HL-60 (cell line): Measurements from ENCODE around the gene HPCAL1.
A peak's percentile ranks its signal among the peaks of the same experiment; 100 is the strongest.

ENCODE experiments used
- DNase-seq, 2 experiments: peaks; one replicate each; pipeline ENCODE4 v3.0.0-alpha.2; 2010 to 2020; ENCODE audit warnings: low read depth in 1 of 2, low spot score in 1 of 2
- H3K27ac ChIP-seq: fragments of 250-450 bp; sonication (Bioruptor Pico); replicated peaks from 2 replicates; pipeline ENCODE4 v1.5.1; 2020; ENCODE audit warnings: mild to moderate bottlenecking, moderate library complexity
- H3K27me3 ChIP-seq: fragments of 250-450 bp; sonication (Bioruptor Pico); 2 replicates; pipeline ENCODE4 v1.5.1; 2021; ENCODE audit warnings: mild to moderate bottlenecking, moderate library complexity; ENCODE audit not compliant: insufficient read depth, poor library complexity, severe bottlenecking
- H3K4me3 ChIP-seq: replicated peaks from 2 replicates; pipeline ENCODE4 v1.5.1; 2011; ENCODE audit warnings: mild to moderate bottlenecking, control low read depth, low read length; ENCODE audit not compliant: insufficient read depth
- CTCF ChIP-seq: IDR thresholded peaks from one replicate; pipeline ENCODE4 v1.5.1; 2011; ENCODE audit warnings: low read length, control low read depth, inconsistent platforms; ENCODE audit not compliant: insufficient read depth
- GABPA ChIP-seq: IDR thresholded peaks from 2 replicates; pipeline ENCODE4 v1.6.1; 2012; ENCODE audit warnings: low read depth
- POLR2AphosphoS5 ChIP-seq: IDR thresholded peaks from 2 replicates; pipeline ENCODE4 v1.6.1; 2012; ENCODE audit warnings: low read depth
- REST ChIP-seq: IDR thresholded peaks from 2 replicates; pipeline ENCODE4 v1.6.1; 2012; ENCODE audit warnings: low read depth; ENCODE audit not compliant: insufficient replicate concordance
- SPI1 ChIP-seq: IDR thresholded peaks from 2 replicates; pipeline ENCODE4 v1.6.1; 2012; ENCODE audit warnings: low read depth, mild to moderate bottlenecking, borderline replicate concordance

HPCAL1 gene

DNA sequence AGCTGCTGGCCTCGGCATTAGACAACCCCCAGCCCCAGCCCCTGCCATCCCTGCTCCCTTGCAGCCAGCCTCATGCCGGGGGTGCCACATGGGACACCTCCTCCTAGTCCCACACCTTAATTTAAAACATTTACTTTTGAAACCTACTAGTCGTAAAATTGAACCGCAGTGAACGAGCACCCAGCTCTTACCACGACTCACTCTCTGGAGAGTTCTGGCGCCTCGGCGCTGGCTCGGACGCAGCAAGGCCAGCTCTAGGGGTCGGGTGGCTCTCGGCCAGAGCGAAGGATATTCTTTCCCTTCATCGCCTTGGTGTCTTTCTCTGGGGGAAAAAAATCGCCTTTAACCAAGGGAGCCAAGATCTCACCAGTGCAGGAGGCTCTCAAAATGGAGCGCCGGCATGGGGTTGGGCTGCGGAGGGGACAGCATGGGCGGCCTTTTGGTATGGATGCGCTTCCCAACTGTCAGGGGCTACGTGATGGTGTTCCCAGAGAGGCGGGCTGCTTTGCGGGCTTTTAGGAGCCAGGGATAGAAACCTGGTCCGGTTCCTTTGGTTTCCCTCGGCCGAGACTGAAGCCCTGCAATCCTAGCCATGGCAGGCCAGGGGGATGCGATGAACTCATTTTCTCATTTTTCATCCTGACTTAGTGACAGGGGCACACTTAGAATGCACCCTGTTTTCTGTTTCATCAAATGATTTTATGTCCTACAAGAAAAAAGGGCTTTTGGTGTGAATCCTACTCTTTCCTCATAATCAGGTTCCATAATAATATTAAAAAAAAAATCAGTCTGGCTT lies 2.0 kb downstream of the HPCAL1 start:
- no peak for DNase-seq
- no peaks in the 10 kb centered on the region for H3K27me3 ChIP-seq
- TF ChIP-seq POLR2AphosphoS5: no peak
- no peak for TF ChIP-seq CTCF
- no peak for TF ChIP-seq GABPA
- TF ChIP-seq SPI1: no peak
- no peak for TF ChIP-seq REST
- no peak overlapping the region for H3K27ac ChIP-seq
- H3K4me3 ChIP-seq: peak overlapping the region; percentile 91

DNA sequence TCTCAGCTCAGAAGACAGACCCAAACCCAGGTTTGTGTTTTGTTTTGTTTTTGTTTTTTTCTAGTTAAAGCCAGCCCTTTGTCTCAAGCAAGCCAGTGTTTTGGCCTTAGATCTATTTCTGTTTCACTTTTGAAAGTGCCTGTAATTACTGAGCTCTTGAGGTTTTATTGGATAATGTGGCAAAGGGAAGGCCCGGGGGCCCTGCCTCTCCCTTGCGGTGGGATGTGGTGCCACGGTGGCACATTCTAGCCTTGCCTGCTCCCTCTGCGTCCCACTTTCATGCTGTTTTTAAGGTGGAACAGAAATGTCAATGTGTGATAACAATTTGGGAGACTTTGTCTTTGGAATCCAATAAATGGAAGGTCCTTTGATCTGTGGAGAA lies 2.5 kb downstream of the HPCAL1 start:
- no peak for TF ChIP-seq CTCF
- DNase-seq: no peak
- Histone ChIP-seq H3K27me3 (no peaks in the 10 kb centered on the region), H3K27ac (no peak overlapping the region), H3K4me3 (no peak overlapping the region)

- TF ChIP-seq SPI1: no peak
- no peak for TF ChIP-seq GABPA
- TF ChIP-seq REST: no peak
- no peak for TF ChIP-seq POLR2AphosphoS5
- no peak for TF ChIP-seq CTCF
- Histone ChIP-seq H3K4me3 (no peak overlapping the region), H3K27ac (no peak overlapping the region), H3K27me3 (no peaks in the 10 kb centered on the region)
- DNase-seq: no peak
Measured at GRCh38 chr2:10305715-10306114, 3.0 kb downstream of the HPCAL1 start.

DNA sequence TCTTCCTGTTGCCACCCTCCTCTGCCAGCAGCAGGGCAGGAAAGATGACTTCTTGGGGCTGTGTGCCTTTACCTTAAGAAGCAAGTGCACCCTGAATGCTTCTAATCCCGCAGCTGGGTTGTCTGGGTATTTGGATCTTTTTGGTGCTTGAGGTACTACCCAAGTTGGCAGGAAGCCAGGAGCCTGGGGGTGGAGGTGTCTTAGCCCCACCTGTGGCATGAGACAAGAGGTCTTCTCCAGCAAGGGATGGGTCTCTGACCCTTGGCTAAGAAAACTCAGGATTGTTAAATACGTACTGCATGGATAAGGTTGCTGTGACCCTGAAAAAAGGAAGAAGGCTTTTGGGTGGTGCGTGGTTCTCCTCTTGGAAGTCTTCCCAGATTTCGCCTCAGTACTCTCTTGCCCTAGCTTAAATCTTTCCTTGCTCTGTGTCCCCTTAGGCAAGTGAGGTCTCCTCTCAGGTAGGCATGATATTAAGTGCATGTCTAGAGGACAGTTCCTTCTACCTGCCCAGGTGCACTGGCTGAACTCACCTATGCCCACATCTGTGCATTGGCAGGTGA lies 4.3 kb downstream of the HPCAL1 start:
- no peak for TF ChIP-seq POLR2AphosphoS5
- TF ChIP-seq REST: no peak
- TF ChIP-seq CTCF: no peak
- TF ChIP-seq SPI1: no peak
- TF ChIP-seq GABPA: no peak
- Histone ChIP-seq H3K27ac (no peak overlapping the region), H3K4me3 (no peak overlapping the region), H3K27me3 (no peaks in the 10 kb centered on the region)
- DNase-seq: no peak
